K562 (cell line): ENCODE results near the gene PPFIA1. TPM values are rescaled to one million over a fixed set of nuclear protein-coding genes. Genes with fewer than 3 reads are reported as not detected.

Source experiments
- CHD1 ChIP-seq: fragments of 200-600 bp; sonication (generic); IDR thresholded peaks from one replicate; pipeline ENCODE4 v1.6.1; 2012; ENCODE audit warnings: mild to moderate bottlenecking, moderate library complexity, low read length, inconsistent platforms
- GATAD2B ChIP-seq: fragments of 450-650 bp; IDR thresholded peaks from 2 replicates; pipeline ENCODE4 v1.6.1; 2017; ENCODE audit warnings: mild to moderate bottlenecking, borderline replicate concordance
- GTF2B ChIP-seq: IDR thresholded peaks from 2 replicates; pipeline ENCODE4 v1.6.1; 2011; ENCODE audit not compliant: insufficient read length; ENCODE audit errors: extremely low read depth
- HMGXB4 ChIP-seq: sonication (generic); formaldehyde crosslinking; IDR thresholded peaks from 2 replicates; pipeline ENCODE4 v1.8.1; 2023; ENCODE audit warnings: mild to moderate bottlenecking, missing genetic modification reagents
- LCOR ChIP-seq: sonication (generic); formaldehyde crosslinking; IDR thresholded peaks from 2 replicates; pipeline ENCODE4 v1.8.0; 2022; ENCODE audit warnings: mild to moderate bottlenecking, missing genetic modification reagents
- NKRF ChIP-seq: fragments of 450-650 bp; IDR thresholded peaks from 2 replicates; pipeline ENCODE4 v1.6.1; 2016; ENCODE audit warnings: borderline replicate concordance
- NONO ChIP-seq, 2 experiments: fragments of 200-400 bp in 1 of 2; fragments of 450-650 bp in 1 of 2; formaldehyde crosslinking in 1 of 2; IDR thresholded peaks; 2 replicates each; pipeline ENCODE4 v1.6.1; 2017; ENCODE audit warnings: low read depth in 2 of 2, mild to moderate bottlenecking in 2 of 2, moderate library complexity in 2 of 2, low read length in 1 of 2
- PHB ChIP-seq: fragments of 250-450 bp; sonication (Bioruptor Pico); IDR thresholded peaks from 2 replicates; pipeline ENCODE4 v1.5.0; 2021
- RAD21 ChIP-seq, 2 experiments: fragments of 250-450 bp in 1 of 2; fragments of 450-650 bp in 1 of 2; sonication (Bioruptor Pico) in 1 of 2; formaldehyde crosslinking in 1 of 2; IDR thresholded peaks in 1 of 2; conservative IDR thresholded peaks in 1 of 2; 2 replicates each; pipeline versions ENCODE4 v1.4.0 to v1.8.0; 2020 to 2022; ENCODE audit warnings: mild to moderate bottlenecking in 2 of 2, moderate library complexity in 1 of 2
- RBFOX2 ChIP-seq: fragments of 200-400 bp; formaldehyde crosslinking; IDR thresholded peaks from 2 replicates; pipeline ENCODE4 v1.6.1; 2017; ENCODE audit warnings: low read depth, mild to moderate bottlenecking, low read length, moderate library complexity
- SIN3B ChIP-seq: fragments of 450-650 bp; IDR thresholded peaks from 2 replicates; pipeline ENCODE4 v1.6.1; 2017; ENCODE audit warnings: low read depth, mild to moderate bottlenecking, moderate library complexity
- TFAP4 ChIP-seq: sonication (generic); formaldehyde crosslinking; IDR thresholded peaks from 2 replicates; pipeline ENCODE4 v1.8.0; 2022; ENCODE audit warnings: missing genetic modification reagents, mild to moderate bottlenecking, moderate library complexity, borderline replicate concordance
- VEZF1 ChIP-seq: fragments of 200-800 bp; sonication (Bioruptor generic); IDR thresholded peaks from 2 replicates; pipeline ENCODE4 v1.6.1; 2017; ENCODE audit warnings: missing genetic modification characterization, missing compliant biosample characterization
- ZBTB43 ChIP-seq: sonication (generic); formaldehyde crosslinking; IDR thresholded peaks from 2 replicates; pipeline ENCODE4 v1.8.0; 2023; ENCODE audit warnings: mild to moderate bottlenecking, missing genetic modification reagents
- ZNF12 ChIP-seq: sonication (generic); formaldehyde crosslinking; IDR thresholded peaks from 2 replicates; pipeline ENCODE4 v1.4.0; 2020; ENCODE audit warnings: mild to moderate bottlenecking, missing genetic modification reagents
- ZNF316 ChIP-seq: fragments of 450-650 bp; IDR thresholded peaks from 2 replicates; pipeline ENCODE4 v1.6.1; 2016
- ZNF57 ChIP-seq: fragments of 450-650 bp; formaldehyde crosslinking; IDR thresholded peaks from 2 replicates; pipeline ENCODE4 v1.4.0; 2020; ENCODE audit warnings: mild to moderate bottlenecking, moderate library complexity
- ZNF707 ChIP-seq: fragments of 250-450 bp; sonication (Bioruptor Pico); conservative IDR thresholded peaks from 2 replicates; pipeline ENCODE4 v1.8.0; 2022; ENCODE audit warnings: inconsistent platforms, mild to moderate bottlenecking, moderate library complexity
- polyA plus RNA-seq, 8 experiments: library from polyadenylated mRNA; depleted of rRNA in 4 of 8; stranded (reverse) in 5 of 8; unstranded in 3 of 8; fragments of >200 nt; fragmentation: Nextera tagmentation in 2 of 8; fragmentation: Illumina TruSeq in 1 of 8; extraction: Ambion mirVana in 2 of 8; extraction: Trizol in 1 of 8; gene quantifications; 2 replicates each; pipeline versions ENCODE4 v1.2.1 to v1.2.3, GENCODE V29; 2011 to 2014; ENCODE audit warnings: inconsistent platforms in 1 of 8, missing spikeins in 1 of 8
- total RNA-seq, 7 experiments: library from RNA; depleted of rRNA in 6 of 7; stranded (reverse); fragments of >200 nt in 6 of 7; fragmentation: Illumina TruSeq in 2 of 7; extraction: Trizol in 2 of 7; gene quantifications; 2 replicates each; pipeline versions ENCODE4 v1.2.1 to v1.2.3, GENCODE V29; 2011 to 2021; ENCODE audit warnings: low replicate concordance in 1 of 7

PPFIA1 gene
- total and polyA plus RNA-seq, 9 of the 15 experiments (the other 6 are each of a cell fraction or from before 2014, with no cell fraction given): 9.9 to 41.5 (median 28.5) TPM

- TF ChIP-seq ZNF57 (CRISPR knock-in tag): no peak
- TF ChIP-seq ZBTB43 (CRISPR knock-in tag): no peak
- TF ChIP-seq RAD21 (CRISPR knock-in tag; conservative IDR thresholded peaks at IDR 0.05 in 1 of 2, IDR thresholded peaks at IDR 0.05 in 1 of 2): peak; percentile 9 to 18; a peak in 2 of 4 replicates
- no peak for TF ChIP-seq ZNF316
- TF ChIP-seq NONO (IDR thresholded peaks at IDR 0.05; ENCODE audit: low read depth in 2 of 2, low read length in 1 of 2): peak in 1 of 2 experiments; percentile 59; a peak in 1 of 4 replicates
- TF ChIP-seq VEZF1: peak; percentile 3
- 0 out of 2 replicates have a peak, but pooled peaks have one; percentile 15 for TF ChIP-seq ZNF12
- peak; percentile 69 for TF ChIP-seq RBFOX2
- TF ChIP-seq LCOR (CRISPR knock-in tag): no peak
- peak; percentile 34; the same call in 1 of the 2 replicates for TF ChIP-seq NKRF
- TF ChIP-seq TFAP4 (CRISPR knock-in tag): peak; percentile 44; the same call in 1 of the 2 replicates
- TF ChIP-seq SIN3B: peak; percentile 62; the same call in 1 of the 2 replicates
- TF ChIP-seq CHD1: peak; percentile 59
- TF ChIP-seq GATAD2B: no peak; the same call in none of the 2 replicates
- TF ChIP-seq ZNF707 (CRISPR knock-in tag): no peak
- peak; percentile 53; the same call in 1 of the 2 replicates for TF ChIP-seq HMGXB4 (CRISPR knock-in tag)
- TF ChIP-seq PHB (CRISPR knock-in tag): no peak
- TF ChIP-seq GTF2B: no peak
Observed at GRCh38 chr11:70270877-70271648, 573 bp downstream of the PPFIA1 start (continued).
